A673 (cell line): ENCODE results near the gene PRR12. TPM values are rescaled to one million over a fixed set of nuclear protein-coding genes. Genes with fewer than 3 reads are reported as not detected.

Source experiments
- BruUV-seq: library from RNA; stranded (reverse); fragments of 400-500 nt; replicated peaks from 2 replicates; lab custom pipeline; 2021; lab: Mats Ljungman, UMichigan
- CTCF ChIA-PET: fragments of 300-600 bp; sonication (Branson Sonifier 250); formaldehyde crosslinking; loops from one replicate; lab custom pipeline; 2022; ENCODE audit warnings: antibody characterized with exemption; lab: Charles Lee
- POLR2A ChIA-PET: fragments of 300-600 bp; sonication (Branson Sonifier 250); formaldehyde crosslinking; loops from one replicate; lab custom pipeline; 2022; ENCODE audit warnings: antibody characterized with exemption; ENCODE audit not compliant: low non-redundant PET; lab: Charles Lee
- DNase-seq: peaks from one replicate; pipeline ENCODE4 v3.0.0-alpha.2; 2015; ENCODE audit warnings: low spot score
- H3K27ac ChIP-seq: fragments of 200-600 bp; sonication (generic); 2 replicates; pipeline ENCODE4 v1.5.1; 2016; ENCODE audit warnings: mixed run types, low read depth, mild to moderate bottlenecking, mixed read lengths, antibody characterized with exemption, low read length; ENCODE audit not compliant: poor library complexity, severe bottlenecking
- H3K27me3 ChIP-seq: fragments of 200-600 bp; sonication (generic); replicated peaks from 2 replicates; pipeline ENCODE4 v1.6.1; 2017; ENCODE audit warnings: mixed run types, low read depth, mild to moderate bottlenecking, mixed read lengths, antibody characterized with exemption, low read length; ENCODE audit not compliant: insufficient read depth, poor library complexity
- H3K36me3 ChIP-seq: fragments of 200-600 bp; sonication (generic); 2 replicates; pipeline ENCODE4 v1.6.1; 2016; ENCODE audit warnings: mixed run types, mild to moderate bottlenecking, mixed read lengths, antibody characterized with exemption, low read length; ENCODE audit not compliant: insufficient read depth, poor library complexity, severe bottlenecking
- H3K4me1 ChIP-seq: fragments of 200-600 bp; sonication (generic); 2 replicates; pipeline ENCODE4 v1.6.1; 2017; ENCODE audit warnings: mixed run types, mild to moderate bottlenecking, mixed read lengths, antibody characterized with exemption, low read length; ENCODE audit not compliant: insufficient read depth, poor library complexity, severe bottlenecking
- H3K4me3 ChIP-seq: fragments of 200-600 bp; sonication (generic); 2 replicates; pipeline ENCODE4 v1.5.1; 2016; ENCODE audit warnings: low read depth, mixed run types, mild to moderate bottlenecking, mixed read lengths, low read length; ENCODE audit not compliant: poor library complexity, severe bottlenecking
- H3K9me3 ChIP-seq: fragments of 200-600 bp; sonication (generic); 2 replicates; pipeline ENCODE4 v1.6.1; 2016; ENCODE audit warnings: mixed run types, low read depth, mild to moderate bottlenecking, mixed read lengths, antibody characterized with exemption, low read length; ENCODE audit not compliant: poor library complexity, severe bottlenecking
- CTCF ChIP-seq: fragments of 300-800, 200-600 bp; sonication (generic); conservative IDR thresholded peaks from 2 replicates; pipeline ENCODE4 v1.5.1; 2017; ENCODE audit warnings: low read depth, mild to moderate bottlenecking, antibody characterized with exemption, low read length, moderate library complexity, mixed read lengths
- EZH2 ChIP-seq: fragments of 200-600 bp; sonication (generic); IDR thresholded peaks from 2 replicates; pipeline ENCODE4 v1.6.1; 2017; ENCODE audit warnings: borderline replicate concordance, low read depth, mild to moderate bottlenecking, mixed read lengths, antibody characterized with exemption, low read length; ENCODE audit not compliant: poor library complexity, severe bottlenecking
- intact Hi-C: fragments of 100-400 bp; cut with micrococcal nuclease; formaldehyde crosslinking; loops from one replicate; pipeline ENCODE4 v1.10.0; 2022; ENCODE audit not compliant: unreplicated experiment
- total RNA-seq: library from RNA; stranded (reverse); gene quantifications from 2 replicates; pipeline ENCODE4 v1.2.3, GENCODE V29; 2021

Gene PRR12
- total RNA-seq, 1 experiment from 2014 or later, result 54.0 TPM

GRCh38 chr19:49564616-49565045, 26.4 kb upstream of the PRR12 start:
- intact Hi-C loops, result no loop called here
- TF ChIP-seq EZH2, result no peak
- no peak for TF ChIP-seq CTCF
- no peaks in the 10 kb centered on the region for H3K27me3 ChIP-seq
- no peak for DNase-seq
- H3K27ac ChIP-seq, result no peak overlapping the region
- POLR2A ChIA-PET, result no interaction called here
- H3K4me1 ChIP-seq, result peaks cover 10% of the 10 kb centered on the region
- peaks cover 19% of the 10 kb centered on the region for H3K36me3 ChIP-seq
- CTCF ChIA-PET, result interaction anchor here (0.6 kb wide), 1 partner anchor 37 kb away, joined by 7 read pairs; the partner anchor contains the start of gene RCN3
- H3K9me3 ChIP-seq, result no peaks in the 10 kb centered on the region
- no peak overlapping the region for H3K4me3 ChIP-seq
- BruUV-seq, result no TSS peak

GRCh38 chr19:49565261-49565660, 25.7 kb upstream of the PRR12 start:
- peaks cover 11% of the 10 kb centered on the region for H3K4me1 ChIP-seq
- no peak overlapping the region for H3K4me3 ChIP-seq
- no TSS peak for BruUV-seq
- H3K36me3 ChIP-seq, result peaks cover 12% of the 10 kb centered on the region
- intact Hi-C loops, result no loop called here
- no peak overlapping the region for H3K27ac ChIP-seq
- DNase-seq, result no peak
- TF ChIP-seq CTCF (no peak), EZH2 (no peak)
- CTCF ChIA-PET, result no interaction called here
- POLR2A ChIA-PET, result interaction anchor here (0.6 to 0.7 kb wide), 2 partner anchors 190 to 248 kb away, joined by 3 read pairs; partner anchors contain the start of gene FUZ
- no peaks in the 10 kb centered on the region for H3K9me3 ChIP-seq
- no peaks in the 10 kb centered on the region for H3K27me3 ChIP-seq

- ChIA-PET POLR2A (no interaction called here), CTCF (no interaction called here)
- Histone ChIP-seq H3K4me3 (no peak overlapping the region), H3K27me3 (no peaks in the 10 kb centered on the region), H3K36me3 (peaks cover 11% of the 10 kb centered on the region), H3K9me3 (no peaks in the 10 kb centered on the region), H3K4me1 (peaks cover 20% of the 10 kb centered on the region), H3K27ac (no peak overlapping the region)
- no peak for DNase-seq
- BruUV-seq, result no TSS peak
- TF ChIP-seq CTCF (no peak), EZH2 (no peak)
- intact Hi-C loops, result no loop called here
Observed at GRCh38 chr19:49566302-49566701, 24.7 kb upstream of the PRR12 start.
